Natural killer cell treated with Interleukin-12 subunit alpha and Interleukin-12 subunit beta and Interleukin-15 and Interleukin-18, amount 100 ng/mL, for 72 hours (primary cell): Measurements from ENCODE around the gene TSSK1B. TPM values are rescaled to one million over a fixed set of nuclear protein-coding genes. Genes with fewer than 3 reads are reported as not detected.

Source experiments
- ATAC-seq, 2 donors: fragments of 150-1000 bp; cut with Tn5 transposase in 1 of 2; sonication (Bioruptor Pico), chemical (Tn5 transposase) in 1 of 2; 2 replicates each; pipeline ENCODE4 v1.10.0; 2021
- DNase-seq: peaks from one replicate; pipeline ENCODE4 v3.0.0; 2022; ENCODE audit warnings: low spot score
- H3K27ac Mint-ChIP-seq, 2 donors: 1 replicate in 1 of 2; 2 replicates in 1 of 2; pipeline ENCODE4 v1.8.0; 2022; ENCODE audit warnings: mixed read lengths in 2 of 2, mild to moderate bottlenecking in 1 of 2, moderate library complexity in 1 of 2
- H3K27me3 Mint-ChIP-seq, 2 donors: 1 replicate in 1 of 2; 2 replicates in 1 of 2; pipeline ENCODE4 v1.8.0; 2022; ENCODE audit warnings: mixed read lengths in 2 of 2
- H3K36me3 Mint-ChIP-seq: one replicate; pipeline ENCODE4 v1.8.0; 2022; ENCODE audit warnings: mixed read lengths
- H3K4me1 Mint-ChIP-seq, 2 donors: 1 replicate in 1 of 2; 2 replicates in 1 of 2; pipeline ENCODE4 v1.8.0; 2022; ENCODE audit warnings: low read depth in 2 of 2, mixed read lengths in 2 of 2, mild to moderate bottlenecking in 1 of 2
- H3K4me3 Mint-ChIP-seq: one replicate; pipeline ENCODE4 v1.8.0; 2022; ENCODE audit warnings: mixed read lengths
- H3K9me3 Mint-ChIP-seq: 2 replicates; pipeline ENCODE4 v1.8.0; 2022; ENCODE audit warnings: mixed read lengths
- total RNA-seq, 2 donors: library from RNA; stranded (reverse); gene quantifications; one replicate each; pipeline ENCODE4 v1.2.3, GENCODE V29; 2022

Gene TSSK1B
- total RNA-seq, 2 donors from 2014 or later = not detected

- no peak overlapping the region for H3K4me3 Mint-ChIP-seq
- no peak for DNase-seq
- H3K36me3 Mint-ChIP-seq = no peaks in the 10 kb centered on the region
- no peak overlapping the region for H3K27ac Mint-ChIP-seq
- peaks cover 10 to 11% of the 10 kb centered on the region in 2 donors for H3K4me1 Mint-ChIP-seq
- H3K9me3 Mint-ChIP-seq = no peaks in the 10 kb centered on the region
- H3K27me3 Mint-ChIP-seq = peaks cover 49 to 56% of the 10 kb centered on the region in 2 donors
- ATAC-seq = no peak
Measured at GRCh38 chr5:113384782-113385285, 50.0 kb downstream of the TSSK1B start.

- H3K36me3 Mint-ChIP-seq = no peaks in the 10 kb centered on the region
- ATAC-seq = no peak
- no peak overlapping the region for H3K4me3 Mint-ChIP-seq
- H3K27ac Mint-ChIP-seq = no peak overlapping the region
- no peaks in the 10 kb centered on the region for H3K9me3 Mint-ChIP-seq
- H3K27me3 Mint-ChIP-seq = peaks cover 38 to 49% of the 10 kb centered on the region in 2 donors
- DNase-seq = no peak
- peaks cover 19 to 25% of the 10 kb centered on the region in 2 donors for H3K4me1 Mint-ChIP-seq
Measured at GRCh38 chr5:113382731-113383130, 52.1 kb downstream of the TSSK1B start.

Other genes with a start within 250 kb of the TSSK1B start
- 1 to 10 TPM in 1 of 2 donors, under 1 TPM in 1; 0.45 to 3.8 TPM for gene MCC, start 53.5 kb upstream of the TSSK1B start, total RNA-seq
- 10 to 100 TPM; 23.1 to 37.6 TPM for gene YTHDC2, start 78.7 kb upstream of the TSSK1B start, total RNA-seq